GM12801 (cell line): Measurements from ENCODE around the gene C1QTNF2.

Experiments
- TF ChIP-seq, protein P1 (sequence below): IDR thresholded peaks from one replicate; pipeline ENCODE4 v1.5.1; 2011; ENCODE audit warnings: control low read depth; ENCODE audit not compliant: insufficient read length; ENCODE audit errors: extremely low read depth

C1QTNF2 gene, protein sequence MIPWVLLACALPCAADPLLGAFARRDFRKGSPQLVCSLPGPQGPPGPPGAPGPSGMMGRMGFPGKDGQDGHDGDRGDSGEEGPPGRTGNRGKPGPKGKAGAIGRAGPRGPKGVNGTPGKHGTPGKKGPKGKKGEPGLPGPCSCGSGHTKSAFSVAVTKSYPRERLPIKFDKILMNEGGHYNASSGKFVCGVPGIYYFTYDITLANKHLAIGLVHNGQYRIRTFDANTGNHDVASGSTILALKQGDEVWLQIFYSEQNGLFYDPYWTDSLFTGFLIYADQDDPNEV

DNA sequence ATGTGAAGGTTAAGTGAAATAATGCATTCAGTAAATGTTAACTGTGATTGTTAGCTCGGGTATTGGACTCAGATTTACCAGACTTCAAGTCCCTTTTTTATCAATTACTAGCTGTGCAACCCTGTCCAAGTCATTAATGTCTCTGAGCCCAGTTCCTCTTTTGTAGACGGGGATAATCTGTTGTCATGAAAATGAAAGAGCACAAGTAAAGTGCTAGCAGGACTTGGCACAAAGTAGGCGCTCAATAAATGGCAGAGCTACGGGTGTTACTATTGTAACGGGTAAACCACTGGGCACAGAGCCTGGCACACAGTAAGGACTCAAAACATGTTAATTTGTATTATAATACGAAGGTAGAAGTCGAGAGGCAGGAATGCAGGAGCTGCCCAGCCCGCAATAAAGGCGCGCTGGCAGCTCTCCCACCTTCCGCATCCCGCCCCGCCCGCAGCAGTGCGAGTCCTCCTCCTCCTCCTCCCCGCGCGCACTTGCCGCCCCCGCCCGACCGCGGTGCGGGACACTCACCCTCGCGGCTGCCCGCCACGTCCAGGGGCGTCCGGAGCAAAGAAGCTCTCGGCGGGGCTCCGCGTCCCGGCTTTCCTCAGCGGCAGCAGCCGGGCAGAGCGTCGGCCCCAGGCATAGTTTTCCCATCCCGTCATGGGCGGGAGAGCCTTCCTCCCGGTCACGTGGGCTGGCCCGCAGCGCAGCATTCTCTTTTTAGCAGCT is at the start of gene C1QTNF2:
C1QTNF2 (minus strand) TSS at position 637 of the 723 bp plus-strand sequence. CDS start 15,615 bp downstream, outside the sequence.
- TF ChIP-seq, protein P1, sequence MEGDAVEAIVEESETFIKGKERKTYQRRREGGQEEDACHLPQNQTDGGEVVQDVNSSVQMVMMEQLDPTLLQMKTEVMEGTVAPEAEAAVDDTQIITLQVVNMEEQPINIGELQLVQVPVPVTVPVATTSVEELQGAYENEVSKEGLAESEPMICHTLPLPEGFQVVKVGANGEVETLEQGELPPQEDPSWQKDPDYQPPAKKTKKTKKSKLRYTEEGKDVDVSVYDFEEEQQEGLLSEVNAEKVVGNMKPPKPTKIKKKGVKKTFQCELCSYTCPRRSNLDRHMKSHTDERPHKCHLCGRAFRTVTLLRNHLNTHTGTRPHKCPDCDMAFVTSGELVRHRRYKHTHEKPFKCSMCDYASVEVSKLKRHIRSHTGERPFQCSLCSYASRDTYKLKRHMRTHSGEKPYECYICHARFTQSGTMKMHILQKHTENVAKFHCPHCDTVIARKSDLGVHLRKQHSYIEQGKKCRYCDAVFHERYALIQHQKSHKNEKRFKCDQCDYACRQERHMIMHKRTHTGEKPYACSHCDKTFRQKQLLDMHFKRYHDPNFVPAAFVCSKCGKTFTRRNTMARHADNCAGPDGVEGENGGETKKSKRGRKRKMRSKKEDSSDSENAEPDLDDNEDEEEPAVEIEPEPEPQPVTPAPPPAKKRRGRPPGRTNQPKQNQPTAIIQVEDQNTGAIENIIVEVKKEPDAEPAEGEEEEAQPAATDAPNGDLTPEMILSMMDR = no peak

DNA sequence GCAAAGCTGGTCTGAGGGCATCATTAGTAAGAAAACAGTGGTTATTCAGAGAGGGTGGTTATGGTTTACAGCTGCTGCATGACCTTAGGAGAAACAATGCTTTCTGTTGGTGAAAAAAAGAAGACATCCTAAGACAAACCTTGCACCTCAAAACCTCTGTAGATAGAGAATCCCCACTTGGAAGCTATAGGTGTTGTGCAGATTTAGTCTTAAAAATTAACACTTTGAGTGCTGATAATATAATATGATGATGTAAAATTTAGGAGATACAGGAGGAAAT is 49.8 kb upstream of the C1QTNF2 start:
- TF ChIP-seq, protein P1 = no peak

DNA sequence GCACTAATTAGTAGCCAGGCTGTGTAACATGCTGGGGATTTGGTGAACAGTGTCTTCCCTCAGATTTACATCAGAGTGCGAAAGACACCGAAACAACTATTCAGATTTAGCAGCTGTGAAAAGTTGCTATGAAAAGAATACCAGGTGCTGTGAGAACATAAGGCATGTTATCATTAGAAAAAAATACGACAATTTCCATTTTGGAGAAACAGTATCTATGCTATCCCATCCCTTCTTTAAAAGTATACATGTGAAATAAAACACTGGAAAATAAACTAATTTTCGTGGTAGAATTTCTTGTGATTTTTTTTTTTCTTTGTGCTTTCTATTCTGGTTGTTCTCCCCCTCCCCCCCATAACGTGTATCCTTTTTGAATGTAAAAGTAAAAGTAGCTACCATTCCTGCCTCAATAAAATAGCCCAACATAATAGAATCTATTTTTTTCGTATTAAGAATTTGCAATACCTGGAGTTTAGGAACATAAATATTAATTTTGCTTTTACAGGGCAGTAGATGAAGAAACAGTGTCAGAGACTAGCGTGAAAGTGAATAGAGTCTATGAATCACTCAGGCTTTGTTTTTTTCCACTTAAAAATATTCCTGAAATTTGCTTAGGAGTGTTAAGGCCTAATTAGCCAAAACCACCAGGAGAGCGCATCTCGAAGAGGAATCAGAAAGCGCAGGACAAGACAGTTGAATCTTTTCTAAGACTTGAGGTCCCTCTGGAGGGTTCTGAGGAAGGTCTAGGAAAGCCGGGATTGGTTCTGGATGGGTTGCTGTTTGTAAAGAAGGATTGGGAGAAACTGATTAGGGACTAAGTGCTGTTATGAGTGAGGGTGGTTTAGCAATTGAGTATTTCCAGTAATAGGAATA is 49.3 kb upstream of the C1QTNF2 start:
- TF ChIP-seq, protein P1 = no peak

DNA sequence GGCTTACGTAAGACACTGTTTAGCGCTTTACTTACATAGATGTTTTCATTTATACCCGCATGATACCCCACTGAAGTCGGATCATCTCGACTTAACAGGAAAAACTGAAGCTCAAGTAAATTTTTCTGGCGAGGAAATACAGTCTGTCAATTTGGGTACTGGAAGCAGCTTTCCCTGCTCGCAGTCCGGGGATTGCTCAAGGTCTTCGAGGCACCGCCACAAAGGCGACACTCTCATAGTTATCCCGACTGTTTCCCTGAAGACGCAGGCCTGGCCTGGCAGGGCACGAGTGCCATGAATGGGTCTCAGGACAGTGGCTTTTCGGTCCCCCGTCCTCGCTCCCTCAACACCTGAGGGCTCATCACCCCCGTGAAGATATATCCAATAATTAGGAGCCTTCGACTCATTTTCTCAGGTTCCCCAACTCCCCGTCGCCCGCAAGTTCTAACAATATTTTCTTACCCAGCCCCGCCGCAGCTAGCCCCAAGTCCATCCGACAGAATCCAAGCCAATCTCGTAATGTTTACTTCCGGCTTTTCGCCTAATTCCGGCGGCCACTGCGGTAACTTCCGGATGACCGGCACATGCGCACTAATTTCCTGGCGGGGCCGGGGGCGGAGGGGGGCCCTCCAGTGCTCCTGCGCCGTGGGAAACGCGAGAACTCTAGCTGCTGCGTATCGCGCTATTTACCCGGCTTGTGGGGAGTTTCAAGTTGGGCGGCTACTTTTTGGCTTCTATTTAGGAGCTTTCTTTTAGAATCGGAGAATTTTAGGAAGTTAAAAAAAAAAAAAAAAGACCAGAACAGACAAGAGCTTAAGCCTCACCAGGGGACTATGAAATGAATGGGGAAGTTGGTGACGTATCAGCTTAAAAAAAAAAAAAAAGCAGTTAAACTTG is 48.4 kb upstream of the C1QTNF2 start, which contains the start of gene SLU7:
SLU7 (minus strand) TSS at position 521 of the 897 bp plus-strand sequence. CDS start 3,787 bp downstream, outside the sequence.
- TF ChIP-seq, protein P1 = no peak

DNA sequence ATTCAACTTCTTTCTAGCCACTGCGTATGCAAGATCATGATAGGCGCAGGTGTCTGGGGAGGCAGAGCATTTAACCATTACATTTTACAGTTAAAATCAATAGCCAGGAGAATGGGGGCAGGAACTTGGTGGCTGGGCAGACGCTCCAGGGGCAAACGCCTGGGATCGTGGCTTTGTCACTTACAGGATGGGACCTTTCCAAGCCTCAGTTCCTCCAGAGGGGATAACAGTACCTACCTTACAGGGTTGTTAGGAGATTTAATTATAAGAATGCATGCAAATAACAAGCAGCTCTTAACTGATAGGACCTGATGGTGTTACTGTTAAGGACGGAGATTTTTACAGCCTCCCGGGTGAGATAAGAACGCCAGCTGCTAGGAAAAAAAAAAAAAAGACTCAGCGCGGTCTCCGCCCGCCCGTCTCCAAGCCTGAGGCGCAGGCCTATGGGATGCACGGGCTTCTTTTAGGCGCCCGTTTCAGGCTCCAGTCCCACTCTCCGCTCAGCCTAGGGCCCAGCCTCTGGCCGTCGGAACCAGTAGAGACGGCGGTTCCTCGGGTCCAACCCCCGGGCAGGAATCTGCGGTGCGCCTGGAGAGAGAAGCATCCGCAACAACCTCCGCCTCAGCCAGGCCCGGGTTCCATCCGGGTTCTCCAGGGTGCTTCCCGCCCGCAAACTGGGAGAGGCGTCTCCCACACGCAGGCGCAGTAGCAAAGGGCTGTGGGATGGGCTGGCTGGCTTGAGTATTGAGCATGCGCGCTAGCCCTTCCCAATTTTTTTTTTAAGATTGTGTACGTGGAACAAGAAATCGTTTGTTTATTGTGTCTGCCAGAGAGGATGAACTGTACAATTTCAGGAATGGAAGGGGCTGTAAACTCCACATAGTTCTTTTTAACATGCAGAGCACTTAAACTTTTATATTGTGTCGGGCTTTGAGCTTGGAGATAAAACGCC is 29.3 kb upstream of the C1QTNF2 start, which contains the start of gene FAM200C:
FAM200C (minus strand) TSS at position 653 of the 952 bp plus-strand sequence. CDS start 4,564 bp downstream, outside the sequence.
- TF ChIP-seq, protein P1 = no peak

DNA sequence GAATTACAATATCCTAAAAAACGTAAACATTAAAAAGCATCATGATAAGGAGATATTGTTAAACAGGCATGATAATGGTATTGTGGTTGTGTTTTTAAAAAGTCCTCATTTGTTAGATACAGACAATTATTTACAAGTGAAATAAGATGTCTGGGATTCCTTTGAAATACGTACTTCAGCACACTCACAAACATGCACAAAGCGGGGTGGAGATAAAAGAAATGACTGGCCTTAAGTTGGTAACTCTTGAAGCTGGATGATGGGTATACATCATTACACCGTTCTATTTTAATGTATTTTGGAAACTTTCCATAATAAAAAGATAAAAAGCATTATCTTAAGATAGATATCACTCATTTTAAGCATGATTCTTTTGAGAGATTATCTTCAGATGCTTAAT is 28.4 kb upstream of the C1QTNF2 start:
- TF ChIP-seq, protein P1 = no peak
